ENCODE measurements around the gene CHRM2.

Gene CHRM2

GRCh38 chr7:136877990-136878389, 9.5 kb downstream of the CHRM2 start:
- H3K4me1 Mint-ChIP-seq (ENCODE audit: low read depth), result no peaks in the 10 kb centered on the region
- no peak overlapping the region for H3K27ac Mint-ChIP-seq
- H3K27me3 Mint-ChIP-seq, result peaks cover 3% of the 10 kb centered on the region
- no peak overlapping the region for H3K4me3 Mint-ChIP-seq
- no peaks in the 10 kb centered on the region for H3K36me3 Mint-ChIP-seq
- peaks cover 11% of the 10 kb centered on the region for H3K9me3 Mint-ChIP-seq (ENCODE audit: low read depth)

GRCh38 chr7:136878878-136879277, 10.4 kb downstream of the CHRM2 start:
- H3K4me1 Mint-ChIP-seq (ENCODE audit: low read depth), result no peaks in the 10 kb centered on the region
- H3K27ac Mint-ChIP-seq, result no peak overlapping the region
- H3K27me3 Mint-ChIP-seq, result peaks cover 3% of the 10 kb centered on the region
- H3K9me3 Mint-ChIP-seq (ENCODE audit: low read depth), result peaks cover 11% of the 10 kb centered on the region
- no peaks in the 10 kb centered on the region for H3K36me3 Mint-ChIP-seq
- H3K4me3 Mint-ChIP-seq, result no peak overlapping the region

GRCh38 chr7:136883046-136883445, 14.6 kb downstream of the CHRM2 start:
- H3K4me1 Mint-ChIP-seq (ENCODE audit: low read depth), result no peaks in the 10 kb centered on the region
- H3K27me3 Mint-ChIP-seq, result no peaks in the 10 kb centered on the region
- H3K36me3 Mint-ChIP-seq, result no peaks in the 10 kb centered on the region
- H3K27ac Mint-ChIP-seq, result no peak overlapping the region
- peaks cover 9% of the 10 kb centered on the region for H3K9me3 Mint-ChIP-seq (ENCODE audit: low read depth)
- H3K4me3 Mint-ChIP-seq, result no peak overlapping the region

- Mint-ChIP-seq H3K4me1 (ENCODE audit: low read depth) (no peaks in the 10 kb centered on the region), H3K36me3 (no peaks in the 10 kb centered on the region), H3K9me3 (ENCODE audit: low read depth) (peaks cover 9% of the 10 kb centered on the region), H3K27me3 (no peaks in the 10 kb centered on the region), H3K4me3 (no peak overlapping the region), H3K27ac (no peak overlapping the region)
These were observed 16.0 kb downstream of the CHRM2 start for GRCh38 chr7:136884492-136884891.

- no peak overlapping the region for H3K4me3 Mint-ChIP-seq
- no peaks in the 10 kb centered on the region for H3K36me3 Mint-ChIP-seq
- H3K9me3 Mint-ChIP-seq (ENCODE audit: low read depth), result peaks cover 3% of the 10 kb centered on the region
- no peaks in the 10 kb centered on the region for H3K27me3 Mint-ChIP-seq
- H3K4me1 Mint-ChIP-seq (ENCODE audit: low read depth), result no peaks in the 10 kb centered on the region
- H3K27ac Mint-ChIP-seq, result no peak overlapping the region
These were observed 18.9 kb downstream of the CHRM2 start for GRCh38 chr7:136887317-136887716.

GRCh38 chr7:136890399-136890798, 21.9 kb downstream of the CHRM2 start:
- H3K4me3 Mint-ChIP-seq, result no peak overlapping the region
- peaks cover 4% of the 10 kb centered on the region for H3K9me3 Mint-ChIP-seq (ENCODE audit: low read depth)
- H3K4me1 Mint-ChIP-seq (ENCODE audit: low read depth), result no peaks in the 10 kb centered on the region
- H3K27ac Mint-ChIP-seq, result no peak overlapping the region
- H3K27me3 Mint-ChIP-seq, result no peaks in the 10 kb centered on the region
- H3K36me3 Mint-ChIP-seq, result no peaks in the 10 kb centered on the region

- Mint-ChIP-seq H3K27ac (no peak overlapping the region), H3K4me1 (ENCODE audit: low read depth) (no peaks in the 10 kb centered on the region), H3K36me3 (no peaks in the 10 kb centered on the region), H3K4me3 (no peak overlapping the region), H3K27me3 (no peaks in the 10 kb centered on the region), H3K9me3 (ENCODE audit: low read depth) (peaks cover 8% of the 10 kb centered on the region)
These were observed 23.4 kb downstream of the CHRM2 start for GRCh38 chr7:136891850-136892249.

GRCh38 chr7:136894789-136895188, 26.3 kb downstream of the CHRM2 start:
- no peak overlapping the region for H3K4me3 Mint-ChIP-seq
- H3K27ac Mint-ChIP-seq, result no peak overlapping the region
- H3K9me3 Mint-ChIP-seq (ENCODE audit: low read depth), result peaks cover 10% of the 10 kb centered on the region
- H3K36me3 Mint-ChIP-seq, result no peaks in the 10 kb centered on the region
- no peaks in the 10 kb centered on the region for H3K27me3 Mint-ChIP-seq
- H3K4me1 Mint-ChIP-seq (ENCODE audit: low read depth), result no peaks in the 10 kb centered on the region

- peaks cover 10% of the 10 kb centered on the region for H3K9me3 Mint-ChIP-seq (ENCODE audit: low read depth)
- no peaks in the 10 kb centered on the region for H3K27me3 Mint-ChIP-seq
- H3K27ac Mint-ChIP-seq, result no peak overlapping the region
- no peaks in the 10 kb centered on the region for H3K4me1 Mint-ChIP-seq (ENCODE audit: low read depth)
- no peak overlapping the region for H3K4me3 Mint-ChIP-seq
- no peaks in the 10 kb centered on the region for H3K36me3 Mint-ChIP-seq
These were observed 29.2 kb downstream of the CHRM2 start for GRCh38 chr7:136897676-136898075.

- Mint-ChIP-seq H3K36me3 (no peaks in the 10 kb centered on the region), H3K9me3 (ENCODE audit: low read depth) (peaks cover 7% of the 10 kb centered on the region)
These were observed 31.6 kb downstream of the CHRM2 start for GRCh38 chr7:136900005-136900404.

GRCh38 chr7:136910771-136911170, 42.3 kb downstream of the CHRM2 start:
- Mint-ChIP-seq H3K9me3 (ENCODE audit: low read depth) (peaks cover 4% of the 10 kb centered on the region), H3K27ac (no peak overlapping the region), H3K27me3 (no peaks in the 10 kb centered on the region), H3K4me1 (ENCODE audit: low read depth) (no peaks in the 10 kb centered on the region), H3K36me3 (no peaks in the 10 kb centered on the region), H3K4me3 (no peak overlapping the region)

More at GRCh38 chr7:136900005-136900404, 31.6 kb downstream of the CHRM2 start:
- Mint-ChIP-seq H3K4me3 (no peak overlapping the region), H3K27me3 (no peaks in the 10 kb centered on the region), H3K4me1 (ENCODE audit: low read depth) (no peaks in the 10 kb centered on the region), H3K27ac (no peak overlapping the region)

GRCh38 chr7:136911344-136911743, 42.9 kb downstream of the CHRM2 start:
- Mint-ChIP-seq H3K27ac (no peak overlapping the region), H3K4me1 (ENCODE audit: low read depth) (no peaks in the 10 kb centered on the region), H3K9me3 (ENCODE audit: low read depth) (peaks cover 4% of the 10 kb centered on the region), H3K27me3 (no peaks in the 10 kb centered on the region), H3K4me3 (no peak overlapping the region), H3K36me3 (no peaks in the 10 kb centered on the region)

- peaks cover 4% of the 10 kb centered on the region for H3K9me3 Mint-ChIP-seq (ENCODE audit: low read depth)
- no peaks in the 10 kb centered on the region for H3K27me3 Mint-ChIP-seq
- H3K27ac Mint-ChIP-seq, result no peak overlapping the region
- no peaks in the 10 kb centered on the region for H3K36me3 Mint-ChIP-seq
- H3K4me3 Mint-ChIP-seq, result no peak overlapping the region
- H3K4me1 Mint-ChIP-seq (ENCODE audit: low read depth), result no peaks in the 10 kb centered on the region
These were observed 43.9 kb downstream of the CHRM2 start for GRCh38 chr7:136912339-136912738.

GRCh38 chr7:136914016-136914415, 45.6 kb downstream of the CHRM2 start:
- no peak overlapping the region for H3K27ac Mint-ChIP-seq
- no peaks in the 10 kb centered on the region for H3K27me3 Mint-ChIP-seq
- H3K36me3 Mint-ChIP-seq, result no peaks in the 10 kb centered on the region
- H3K4me1 Mint-ChIP-seq (ENCODE audit: low read depth), result no peaks in the 10 kb centered on the region
- H3K9me3 Mint-ChIP-seq (ENCODE audit: low read depth), result peaks cover 4% of the 10 kb centered on the region
- H3K4me3 Mint-ChIP-seq, result no peak overlapping the region

- Mint-ChIP-seq H3K27me3 (no peaks in the 10 kb centered on the region), H3K4me1 (ENCODE audit: low read depth) (no peaks in the 10 kb centered on the region), H3K4me3 (no peak overlapping the region), H3K27ac (no peak overlapping the region), H3K9me3 (ENCODE audit: low read depth) (no peaks in the 10 kb centered on the region), H3K36me3 (no peaks in the 10 kb centered on the region)
These were observed 51.4 kb downstream of the CHRM2 start for GRCh38 chr7:136919820-136920219.

- no peaks in the 10 kb centered on the region for H3K27me3 Mint-ChIP-seq
- H3K9me3 Mint-ChIP-seq (ENCODE audit: low read depth), result no peaks in the 10 kb centered on the region
- no peak overlapping the region for H3K27ac Mint-ChIP-seq
- H3K4me3 Mint-ChIP-seq, result no peak overlapping the region
- H3K36me3 Mint-ChIP-seq, result no peaks in the 10 kb centered on the region
- no peaks in the 10 kb centered on the region for H3K4me1 Mint-ChIP-seq (ENCODE audit: low read depth)
These were observed 54.7 kb downstream of the CHRM2 start for GRCh38 chr7:136923111-136923667.
